ENCODE measurements around the gene MPDZ.

The MPDZ gene

DNA sequence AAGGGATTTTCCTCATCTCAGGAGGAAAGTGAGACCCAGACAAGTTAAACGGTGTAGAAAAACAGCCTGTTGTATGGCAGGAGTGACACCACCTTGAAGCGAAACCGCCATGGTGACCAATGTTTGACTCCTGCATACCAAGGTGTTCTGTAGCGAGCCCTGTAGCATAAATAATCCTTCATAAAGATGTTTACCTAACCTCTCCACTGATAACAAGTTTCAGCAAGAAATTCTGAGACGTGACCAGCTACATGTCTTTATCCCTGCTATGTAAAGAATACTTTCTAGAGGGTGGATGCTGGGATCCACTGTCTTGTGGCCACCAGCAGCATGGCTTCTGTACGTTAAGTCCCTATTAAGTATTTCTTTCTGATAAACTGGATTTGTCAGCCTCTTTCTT lies 148.1 kb downstream of the MPDZ start:
- ChIA-PET CTCF (no interaction called here), POLR2A (no interaction called here)
- no peak for DNase-seq (ENCODE audit: extremely low spot score)
- TF ChIP-seq PKNOX1 (IDR thresholded peaks at IDR 0.05) (no peak), L3MBTL2 (conservative IDR thresholded peaks at IDR 0.05) (no peak), SP1 (IDR thresholded peaks at IDR 0.05) (no peak), CTBP1 (IDR thresholded peaks at IDR 0.05; ENCODE audit: borderline replicate concordance) (no peak), BHLHE40 (IDR thresholded peaks at IDR 0.05; ENCODE audit: borderline replicate concordance) (no peak), ZNF384 (IDR thresholded peaks at IDR 0.05) (no peak), SUZ12 (IDR thresholded peaks at IDR 0.05) (no peak), ELF4 (IDR thresholded peaks at IDR 0.05) (no peak), HDGF (IDR thresholded peaks at IDR 0.05; ENCODE audit: borderline replicate concordance) (no peak), FOXK2 (IDR thresholded peaks at IDR 0.05) (no peak)

DNA sequence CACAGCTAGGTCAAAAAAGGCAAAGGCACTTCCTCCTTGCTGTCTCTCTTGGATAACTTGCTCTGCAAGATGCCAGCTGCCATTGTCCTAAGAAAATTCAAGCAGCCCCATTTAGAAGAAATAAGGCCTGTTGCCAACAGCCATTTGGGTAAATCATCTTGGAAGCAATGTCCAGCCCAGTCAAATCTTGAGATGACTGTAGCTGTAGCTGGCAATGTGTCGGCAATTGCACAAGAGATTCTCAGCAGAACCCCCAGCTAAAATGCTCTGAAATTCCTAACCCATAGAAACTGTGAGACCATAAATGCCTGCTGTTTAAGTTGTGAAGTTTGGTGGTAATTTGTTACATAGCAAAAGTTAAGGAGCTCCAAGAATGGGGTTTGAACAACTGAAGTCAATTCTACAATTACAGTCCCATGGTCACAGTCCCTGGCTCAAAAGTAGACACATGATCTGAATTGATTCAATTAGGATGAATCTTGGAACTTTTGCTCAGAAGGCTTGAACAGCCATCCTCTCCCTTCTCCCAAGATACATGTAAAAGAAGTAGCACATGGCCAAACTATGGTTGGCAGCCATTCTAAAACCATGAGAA lies 151.1 kb downstream of the MPDZ start:
- ChIA-PET CTCF (no interaction called here), POLR2A (no interaction called here)
- no peak for TF ChIP-seq HDGF (IDR thresholded peaks at IDR 0.05; ENCODE audit: borderline replicate concordance)
- no peak for TF ChIP-seq TARDBP (IDR thresholded peaks at IDR 0.05)
- TF ChIP-seq CTBP1 (IDR thresholded peaks at IDR 0.05; ENCODE audit: borderline replicate concordance) = no peak
- TF ChIP-seq LEF1 (IDR thresholded peaks at IDR 0.05; ENCODE audit: borderline replicate concordance) = no peak
- TF ChIP-seq L3MBTL2 (conservative IDR thresholded peaks at IDR 0.05) = no peak
- no peak for TF ChIP-seq NFRKB (IDR thresholded peaks at IDR 0.05)
- no peak for TF ChIP-seq ZNF384 (IDR thresholded peaks at IDR 0.05)
- TF ChIP-seq SP1 (IDR thresholded peaks at IDR 0.05) = no peak

GRCh38 chr9:13127131-13127530 lies 152.4 kb downstream of the MPDZ start:
- DNase-seq (ENCODE audit: extremely low spot score) = no peak
- POLR2A ChIA-PET = no interaction called here
- CTCF ChIA-PET = no interaction called here
- TF ChIP-seq NFRKB (IDR thresholded peaks at IDR 0.05) (no peak), CTBP1 (IDR thresholded peaks at IDR 0.05; ENCODE audit: borderline replicate concordance) (no peak), FOXA1 (IDR thresholded peaks at IDR 0.05) (no peak), FOXM1 (IDR thresholded peaks at IDR 0.05; ENCODE audit: borderline replicate concordance) (no peak), BHLHE40 (IDR thresholded peaks at IDR 0.05; ENCODE audit: borderline replicate concordance) (no peak)

More for the DNA sequence above, 151.1 kb downstream of the MPDZ start:
- no peak for DNase-seq (ENCODE audit: extremely low spot score)

DNA sequence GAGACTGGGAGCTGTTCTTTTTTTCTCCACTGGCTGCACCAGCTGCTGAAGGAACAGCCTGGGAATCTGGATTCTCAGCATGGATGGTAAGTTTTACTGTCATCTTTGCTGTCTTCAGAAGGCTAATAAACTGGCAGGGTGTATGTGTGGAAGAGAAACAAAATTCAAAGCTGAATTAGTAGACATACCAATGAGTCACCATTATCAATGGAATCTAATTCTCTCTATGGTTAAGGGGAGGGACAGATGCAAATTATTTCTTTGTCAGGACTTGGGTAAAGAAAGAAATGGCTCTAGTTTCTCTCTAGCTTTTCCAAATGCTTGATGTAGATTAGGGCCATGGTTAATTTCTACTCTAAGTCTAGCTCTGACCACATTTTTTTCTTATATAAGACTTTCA lies 154.2 kb downstream of the MPDZ start:
- POLR2A ChIA-PET = no interaction called here

DNA sequence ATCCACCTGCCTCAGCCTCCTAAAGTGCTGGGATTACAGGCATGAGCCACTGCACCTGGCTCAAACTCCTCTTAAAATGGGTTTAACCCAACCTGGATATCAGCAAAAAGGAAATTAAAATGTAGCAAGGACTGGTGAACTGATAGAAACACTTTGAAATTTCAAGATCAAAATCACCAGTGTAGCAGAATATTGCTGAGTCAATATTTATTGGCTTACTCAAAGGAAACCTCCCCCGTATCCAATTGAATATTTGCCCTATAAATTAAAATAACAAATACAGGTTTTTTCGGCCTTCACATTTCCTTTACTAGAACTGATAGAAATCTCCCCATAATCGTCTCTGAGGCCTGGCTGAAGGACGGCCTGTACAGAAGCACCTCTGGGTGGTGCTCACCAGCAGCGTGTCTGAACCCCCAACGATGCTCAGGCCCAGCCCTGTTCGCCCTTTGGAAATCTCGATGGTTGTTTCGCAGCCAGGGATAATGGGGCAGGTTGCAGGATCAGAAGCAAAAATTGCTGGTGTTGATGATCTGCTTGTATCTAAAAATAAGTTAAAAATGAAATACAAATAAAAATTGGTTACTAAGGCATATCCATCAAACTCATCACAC lies 156.6 kb downstream of the MPDZ start:
- no peak for DNase-seq (ENCODE audit: extremely low spot score)
- ChIA-PET POLR2A (no interaction called here), CTCF (interaction anchor here (0.5 kb wide), 1 partner anchor 1525 kb away, joined by 3 read pairs; no protein-coding TSS in a partner anchor)
- no peak for TF ChIP-seq FOXK2 (IDR thresholded peaks at IDR 0.05)
- no peak for TF ChIP-seq FOXA1 (IDR thresholded peaks at IDR 0.05)
- no peak for TF ChIP-seq BHLHE40 (IDR thresholded peaks at IDR 0.05; ENCODE audit: borderline replicate concordance)
- TF ChIP-seq L3MBTL2 (conservative IDR thresholded peaks at IDR 0.05) = no peak
- no peak for TF ChIP-seq ARNT (IDR thresholded peaks at IDR 0.05)
- no peak for TF ChIP-seq ELF4 (IDR thresholded peaks at IDR 0.05)
- no peak for TF ChIP-seq PKNOX1 (IDR thresholded peaks at IDR 0.05)
- no peak for TF ChIP-seq SP1 (IDR thresholded peaks at IDR 0.05)
- TF ChIP-seq HDGF (IDR thresholded peaks at IDR 0.05; ENCODE audit: borderline replicate concordance) = no peak
- TF ChIP-seq NFRKB (IDR thresholded peaks at IDR 0.05) = no peak
- no peak for TF ChIP-seq SUZ12 (IDR thresholded peaks at IDR 0.05)
- TF ChIP-seq ZNF384 (IDR thresholded peaks at IDR 0.05) = no peak
- TF ChIP-seq CTBP1 (IDR thresholded peaks at IDR 0.05; ENCODE audit: borderline replicate concordance) = no peak
- no peak for TF ChIP-seq FOXM1 (IDR thresholded peaks at IDR 0.05; ENCODE audit: borderline replicate concordance)

More for the DNA sequence above, 154.2 kb downstream of the MPDZ start:
- TF ChIP-seq LEF1 (IDR thresholded peaks at IDR 0.05; ENCODE audit: borderline replicate concordance) (no peak), SP1 (IDR thresholded peaks at IDR 0.05) (no peak), SUZ12 (IDR thresholded peaks at IDR 0.05) (no peak), FOXM1 (IDR thresholded peaks at IDR 0.05; ENCODE audit: borderline replicate concordance) (no peak), L3MBTL2 (conservative IDR thresholded peaks at IDR 0.05) (no peak), NFRKB (IDR thresholded peaks at IDR 0.05) (no peak), ZNF384 (IDR thresholded peaks at IDR 0.05) (no peak), FOXK2 (IDR thresholded peaks at IDR 0.05) (no peak), PKNOX1 (IDR thresholded peaks at IDR 0.05) (no peak), ARNT (IDR thresholded peaks at IDR 0.05) (no peak), CTBP1 (IDR thresholded peaks at IDR 0.05; ENCODE audit: borderline replicate concordance) (no peak), HDGF (IDR thresholded peaks at IDR 0.05; ENCODE audit: borderline replicate concordance) (no peak), ELF4 (IDR thresholded peaks at IDR 0.05) (no peak), BHLHE40 (IDR thresholded peaks at IDR 0.05; ENCODE audit: borderline replicate concordance) (no peak), TARDBP (IDR thresholded peaks at IDR 0.05) (no peak), FOXA1 (IDR thresholded peaks at IDR 0.05) (no peak)
- CTCF ChIA-PET = no interaction called here
- no peak for DNase-seq (ENCODE audit: extremely low spot score)

DNA sequence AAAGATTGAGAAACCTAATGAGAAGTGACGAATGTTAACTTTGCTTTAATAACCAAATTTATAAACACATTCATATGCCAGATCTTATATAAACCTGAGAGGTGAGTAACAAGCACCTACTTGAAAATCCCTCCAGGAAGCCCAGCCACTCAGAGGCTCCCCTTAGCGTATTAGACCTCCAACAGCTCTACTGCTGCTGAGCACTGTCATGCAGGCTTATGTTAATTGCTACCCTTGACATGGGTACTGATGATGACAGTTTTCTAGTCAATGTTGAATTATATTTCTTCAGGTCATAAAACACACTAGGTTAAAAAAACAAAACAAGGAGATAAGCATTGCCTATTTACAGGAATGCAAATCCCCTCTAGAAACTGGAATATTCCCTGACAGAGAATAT lies 161.2 kb downstream of the MPDZ start:
- no peak for TF ChIP-seq BHLHE40 (IDR thresholded peaks at IDR 0.05; ENCODE audit: borderline replicate concordance)
- TF ChIP-seq ARNT (IDR thresholded peaks at IDR 0.05) = no peak
- peak; percentile 49 for TF ChIP-seq PKNOX1 (IDR thresholded peaks at IDR 0.05)
- TF ChIP-seq L3MBTL2 (conservative IDR thresholded peaks at IDR 0.05) = no peak

More for the DNA sequence above, 161.2 kb downstream of the MPDZ start:
- POLR2A ChIA-PET = no interaction called here
- CTCF ChIA-PET = no interaction called here
- DNase-seq (ENCODE audit: extremely low spot score) = peak; percentile 6
